GM19240 (cell line): Measurements from ENCODE around the gene EMC1.
"Not testable (repeated sequence)": the region's sequence is repeated elsewhere in the genome, so short reads cannot be mapped to it uniquely, and the experiment has no call there.

ENCODE experiments used
- DNase-seq: peaks from one replicate; pipeline ENCODE4 v3.0.0; 2011; ENCODE audit warnings: low spot score; ENCODE audit not compliant: insufficient read length

EMC1 gene

GRCh38 chr1:19260211-19261138 lies 9.2 kb upstream of the EMC1 start:
- DNase-seq = no peak

DNA sequence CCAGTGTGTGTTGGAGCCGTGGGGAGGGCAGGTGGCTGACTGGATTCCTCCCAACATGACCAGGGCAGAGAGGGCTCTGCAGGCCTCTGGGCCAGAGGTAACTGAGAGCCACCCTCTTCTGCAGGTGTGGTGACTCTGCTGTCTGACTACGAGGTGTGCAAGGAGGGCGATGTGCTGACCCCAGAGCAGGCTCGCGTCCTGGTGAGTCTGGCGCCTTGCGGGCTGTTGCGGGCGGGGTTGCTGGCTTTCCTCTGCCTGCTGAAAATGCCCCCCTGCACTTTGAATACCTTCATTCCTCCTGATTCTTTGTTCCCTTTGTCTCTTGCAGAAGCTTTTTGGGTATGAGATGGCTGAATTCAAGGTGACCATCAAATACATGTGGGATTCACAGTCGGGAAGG lies 7.0 kb upstream of the EMC1 start:
- no peak for DNase-seq

- no peak for DNase-seq
Observed at GRCh38 chr1:19257178-19257914, 6.0 kb upstream of the EMC1 start.

- DNase-seq = not testable (repeated sequence)
Observed at GRCh38 chr1:19256301-19256700, 5.0 kb upstream of the EMC1 start.

GRCh38 chr1:19255288-19255687 lies 4.0 kb upstream of the EMC1 start:
- no peak for DNase-seq

GRCh38 chr1:19254416-19254815 lies 3.1 kb upstream of the EMC1 start:
- DNase-seq = no peak

- DNase-seq = no peak
Observed at GRCh38 chr1:19250629-19251304, 557 bp downstream of the EMC1 start.

GRCh38 chr1:19240673-19241538 lies 10.4 kb downstream of the EMC1 start:
- DNase-seq = peak; percentile 63

GRCh38 chr1:19239876-19240275 lies 11.4 kb downstream of the EMC1 start:
- DNase-seq = no peak

DNA sequence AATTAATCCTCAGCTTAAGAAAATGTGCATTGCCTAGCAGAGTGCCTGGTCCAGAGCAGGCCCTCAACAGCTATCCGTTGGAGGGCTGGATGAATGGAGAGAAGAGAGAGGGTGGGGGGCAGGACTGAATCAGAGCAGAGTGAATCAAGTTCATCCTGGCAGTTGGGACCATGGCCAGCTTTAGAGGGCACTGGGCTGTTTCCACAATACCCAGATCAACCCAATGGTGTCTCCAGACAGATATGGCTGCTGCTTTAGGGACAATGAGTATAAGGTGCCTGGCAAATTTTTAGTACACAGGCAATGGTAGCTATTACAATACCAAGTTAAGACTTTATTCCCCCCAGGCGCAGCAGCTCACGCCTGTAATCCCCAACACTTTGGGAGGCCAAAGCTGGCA lies 17.1 kb downstream of the EMC1 start:
- no peak for DNase-seq

DNA sequence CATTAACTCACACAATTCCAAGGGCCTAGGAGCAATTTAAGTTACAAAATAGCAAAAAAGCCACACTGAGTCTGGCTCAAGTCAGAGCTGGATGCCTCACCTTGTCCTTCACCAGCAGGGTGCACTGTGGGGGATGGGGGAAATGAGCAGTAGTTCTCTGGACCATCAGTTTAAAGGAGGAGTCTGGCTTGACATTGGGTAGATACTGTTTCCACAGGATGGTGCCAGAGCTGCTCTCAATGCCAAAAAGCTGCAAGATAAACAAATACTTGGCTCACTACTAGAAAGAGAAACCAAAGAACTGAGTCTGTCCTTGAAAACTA lies 18.8 kb downstream of the EMC1 start:
- no peak for DNase-seq

- DNase-seq = not testable (repeated sequence)
Observed at GRCh38 chr1:19231736-19232523, 19.4 kb downstream of the EMC1 start.

DNA sequence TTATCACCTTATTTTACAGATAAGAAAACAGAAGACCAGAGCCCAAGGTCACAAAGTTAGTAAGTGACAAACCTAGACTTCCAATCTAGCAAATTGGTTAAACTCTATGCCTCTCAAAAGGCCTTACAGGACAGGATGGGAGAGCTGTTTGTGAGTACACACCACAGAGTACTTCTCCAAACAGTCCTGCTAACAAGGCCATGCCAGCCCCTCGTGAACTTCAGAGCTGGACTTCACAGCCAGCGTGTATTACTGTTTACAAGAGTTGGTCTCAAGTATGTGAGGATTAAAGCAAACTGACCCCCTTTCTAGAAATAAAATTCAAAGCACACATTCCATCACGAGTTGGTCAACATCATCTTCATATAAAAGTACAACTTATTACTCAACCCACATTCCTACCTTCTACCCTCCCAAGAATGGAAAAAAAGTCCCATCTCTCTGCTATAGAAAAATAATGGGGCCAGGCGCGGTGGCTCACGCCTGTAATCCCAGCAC lies 21.4 kb downstream of the EMC1 start:
- DNase-seq = no peak

DNA sequence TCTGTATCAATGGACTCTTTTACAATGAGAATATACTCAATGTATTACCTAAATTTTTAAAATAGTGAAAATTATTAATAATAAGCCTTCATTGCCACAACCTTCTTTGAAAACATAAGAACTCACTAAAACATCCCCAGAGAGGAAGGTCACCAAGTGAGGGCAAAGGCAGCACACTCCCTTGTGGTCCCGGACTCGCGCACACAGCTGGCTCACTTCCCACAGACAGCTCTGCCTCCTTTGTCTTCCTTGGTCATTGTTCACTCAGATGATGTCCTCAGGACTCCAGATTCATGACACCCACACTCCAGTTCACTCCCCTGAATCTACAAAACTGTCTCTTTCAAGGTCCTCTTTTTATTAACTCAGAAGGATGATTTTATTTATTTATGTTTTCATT lies 22.1 kb downstream of the EMC1 start:
- no peak for DNase-seq

GRCh38 chr1:19222979-19223824 lies 28.1 kb downstream of the EMC1 start:
- no peak for DNase-seq

- no peak for DNase-seq
Observed at GRCh38 chr1:19222573-19222972, 28.8 kb downstream of the EMC1 start.

DNA sequence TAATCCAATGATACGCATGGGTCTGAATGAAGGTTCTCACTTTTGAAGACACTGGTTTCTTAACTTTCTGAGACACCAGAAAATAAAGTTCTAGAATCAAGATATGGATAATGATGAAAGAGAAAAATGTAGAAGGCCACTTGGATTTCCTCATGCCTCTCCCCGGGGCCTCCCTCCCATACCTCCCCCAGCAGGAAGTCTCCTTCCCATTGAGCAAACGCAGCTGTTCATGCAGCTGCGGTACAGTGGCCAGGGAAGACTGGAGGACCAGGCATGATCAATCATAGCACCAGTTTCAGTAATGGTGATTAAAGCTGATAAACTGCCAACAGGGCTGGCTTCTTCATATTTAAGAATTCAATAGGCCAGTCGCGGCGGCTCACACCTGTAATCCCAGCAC lies 30.3 kb downstream of the EMC1 start:
- DNase-seq = no peak

DNA sequence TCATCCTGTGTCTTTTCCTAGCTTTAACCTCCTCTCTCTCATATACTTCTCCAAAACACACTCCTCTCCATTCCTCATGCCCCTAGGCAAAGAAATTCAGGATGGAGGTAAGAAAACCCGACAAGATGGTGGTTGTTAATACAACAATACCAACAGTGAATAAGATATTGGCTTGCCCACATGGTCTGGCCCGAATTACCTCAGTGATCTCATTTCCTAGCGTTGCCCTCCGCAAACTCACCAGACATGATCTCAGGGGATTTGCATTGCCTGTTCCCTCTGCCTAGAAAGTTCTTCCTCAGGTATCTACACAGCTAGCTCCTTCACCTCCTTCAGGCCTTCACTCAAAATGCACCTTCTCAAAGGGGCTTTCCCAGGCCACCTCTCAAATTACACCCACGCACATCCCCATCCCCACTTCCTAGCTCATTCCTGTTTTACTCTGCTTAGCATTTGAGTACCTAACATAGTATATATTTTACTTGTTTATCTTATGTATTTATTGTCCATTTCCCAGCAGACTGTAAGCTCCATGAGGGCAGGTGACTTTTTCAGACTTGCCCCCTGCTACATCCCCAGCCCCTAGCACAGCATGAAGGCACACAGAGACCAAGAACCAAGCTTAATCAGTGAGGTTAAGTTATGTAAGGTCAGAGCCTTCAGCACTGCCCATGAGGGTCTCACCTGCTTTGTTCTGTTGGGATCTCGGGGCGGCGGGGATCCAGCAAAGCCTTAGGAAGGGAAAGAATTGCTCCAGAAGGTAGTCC lies 31.1 kb downstream of the EMC1 start:
- no peak for DNase-seq

GRCh38 chr1:19219451-19219850 lies 31.9 kb downstream of the EMC1 start:
- no peak for DNase-seq
